ENCODE data around the gene ZFYVE28.

The ZFYVE28 gene

DNA sequence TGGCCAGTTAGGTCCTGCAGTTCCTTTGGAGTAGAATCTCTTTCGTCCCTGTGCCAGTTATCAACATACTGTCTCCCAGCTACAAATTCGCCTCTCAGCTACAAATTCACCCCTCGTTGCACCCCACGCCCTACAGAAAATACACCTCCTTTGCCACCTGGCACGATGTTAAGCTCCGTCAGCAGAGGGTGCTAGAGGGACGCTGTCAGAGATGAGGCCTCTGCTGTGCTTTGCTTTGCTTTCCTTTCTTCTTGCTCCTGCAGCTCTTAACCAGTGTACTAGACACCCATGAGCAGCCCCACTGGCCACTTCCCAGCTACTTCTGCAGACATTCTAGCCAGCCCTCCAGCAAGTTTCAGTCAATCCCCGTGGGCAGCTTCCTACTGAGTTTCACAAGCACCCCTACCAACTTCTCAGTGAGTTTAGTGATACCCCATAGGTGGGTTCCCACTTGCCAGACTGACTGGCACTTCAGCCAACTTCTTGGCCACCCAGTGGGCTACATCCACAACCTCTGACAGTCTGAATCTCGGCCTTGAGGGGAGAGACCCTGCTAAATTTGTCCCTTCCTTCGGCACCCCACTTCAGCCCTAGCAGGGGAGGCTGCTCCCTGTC is 198.3 kb downstream of the ZFYVE28 start:
- peak in 44 of 51 donors; percentile 10 to 74 (median 42) for DNase-seq

All from hypothalamus (tissue), 51 donors.